GM20431 (cell line): ENCODE results near the gene ELOVL6.
"Not testable (repeated sequence)": the region's sequence is repeated elsewhere in the genome, so short reads cannot be mapped to it uniquely, and the experiment has no call there.

Experiments
- in situ Hi-C: fragments of 300-500 bp; cut with MseI, MboI; formaldehyde crosslinking; loops from one replicate; pipeline ENCODE4 v1.15.0; 2020; ENCODE audit warnings: low sequenced_read_pairs; ENCODE audit not compliant: unreplicated experiment

Gene ELOVL6

GRCh38 chr4:110046588-110047049 is 151.8 kb downstream of the ELOVL6 start:
- in situ Hi-C loops: loop anchor here (10.0 kb wide), 1 partner anchor 158 kb away; no protein-coding TSS in a partner anchor

GRCh38 chr4:110042545-110043517 is 155.6 kb downstream of the ELOVL6 start:
- in situ Hi-C loops: loop anchor here (10.0 kb wide), 1 partner anchor 162 kb away; no protein-coding TSS in a partner anchor

- in situ Hi-C loops: loop anchor here (10.0 kb wide), 1 partner anchor 163 kb away; no protein-coding TSS in a partner anchor
Measured at GRCh38 chr4:110041735-110042134, 156.7 kb downstream of the ELOVL6 start.

GRCh38 chr4:110039164-110039563 is 159.3 kb downstream of the ELOVL6 start:
- in situ Hi-C loops: not testable (repeated sequence)

- in situ Hi-C loops: no loop called here
Measured at GRCh38 chr4:110034026-110034393, 164.4 kb downstream of the ELOVL6 start.

GRCh38 chr4:110033355-110034025 is 164.9 kb downstream of the ELOVL6 start:
- in situ Hi-C loops: no loop called here

GRCh38 chr4:110032603-110033002 is 165.8 kb downstream of the ELOVL6 start:
- in situ Hi-C loops: no loop called here

- in situ Hi-C loops: no loop called here
Measured at GRCh38 chr4:110025718-110026117, 172.7 kb downstream of the ELOVL6 start.

GRCh38 chr4:110025056-110025455 is 173.4 kb downstream of the ELOVL6 start:
- in situ Hi-C loops: no loop called here

- in situ Hi-C loops: loop anchor here (25.0 kb wide), 1 partner anchor 290 kb away; no protein-coding TSS in a partner anchor
Measured at GRCh38 chr4:110022457-110022856, 176.0 kb downstream of the ELOVL6 start.

- in situ Hi-C loops: loop anchor here (25.0 kb wide), 1 partner anchor 291 kb away; no protein-coding TSS in a partner anchor
Measured at GRCh38 chr4:110020646-110021443, 177.6 kb downstream of the ELOVL6 start.

- in situ Hi-C loops: loop anchor here (25.0 kb wide), 1 partner anchor 292 kb away; no protein-coding TSS in a partner anchor
Measured at GRCh38 chr4:110020139-110020538, 178.3 kb downstream of the ELOVL6 start.

- in situ Hi-C loops: loop anchor here (25.0 kb wide), 1 partner anchor 293 kb away; no protein-coding TSS in a partner anchor
Measured at GRCh38 chr4:110019153-110019552, 179.3 kb downstream of the ELOVL6 start.

- in situ Hi-C loops: loop anchor here (25.0 kb wide), 1 partner anchor 298 kb away; no protein-coding TSS in a partner anchor
Measured at GRCh38 chr4:110014233-110014632, 184.2 kb downstream of the ELOVL6 start.

GRCh38 chr4:110012917-110013316 is 185.5 kb downstream of the ELOVL6 start:
- in situ Hi-C loops: loop anchor here (25.0 kb wide), 1 partner anchor 299 kb away; no protein-coding TSS in a partner anchor

- in situ Hi-C loops: loop anchor here (25.0 kb wide), 1 partner anchor 302 kb away; no protein-coding TSS in a partner anchor
Measured at GRCh38 chr4:110010797-110011196, 187.6 kb downstream of the ELOVL6 start.

GRCh38 chr4:110009550-110009949 is 188.9 kb downstream of the ELOVL6 start:
- in situ Hi-C loops: loop anchor here (25.0 kb wide), 1 partner anchor 303 kb away; no protein-coding TSS in a partner anchor

GRCh38 chr4:110008540-110008939 is 189.9 kb downstream of the ELOVL6 start:
- in situ Hi-C loops: loop anchor here (25.0 kb wide), 1 partner anchor 304 kb away; no protein-coding TSS in a partner anchor

GRCh38 chr4:110007217-110007616 is 191.2 kb downstream of the ELOVL6 start:
- in situ Hi-C loops: loop anchor here (25.0 kb wide), 1 partner anchor 305 kb away; no protein-coding TSS in a partner anchor
